Raji (cell line): ENCODE measurements around the gene ZNF398.

Experiments
- POLR2A ChIP-seq: IDR thresholded peaks from 2 replicates; pipeline ENCODE4 v1.6.1; 2011; ENCODE audit warnings: low read depth, low read length, control low read depth; ENCODE audit not compliant: insufficient read depth

Gene ZNF398, protein sequence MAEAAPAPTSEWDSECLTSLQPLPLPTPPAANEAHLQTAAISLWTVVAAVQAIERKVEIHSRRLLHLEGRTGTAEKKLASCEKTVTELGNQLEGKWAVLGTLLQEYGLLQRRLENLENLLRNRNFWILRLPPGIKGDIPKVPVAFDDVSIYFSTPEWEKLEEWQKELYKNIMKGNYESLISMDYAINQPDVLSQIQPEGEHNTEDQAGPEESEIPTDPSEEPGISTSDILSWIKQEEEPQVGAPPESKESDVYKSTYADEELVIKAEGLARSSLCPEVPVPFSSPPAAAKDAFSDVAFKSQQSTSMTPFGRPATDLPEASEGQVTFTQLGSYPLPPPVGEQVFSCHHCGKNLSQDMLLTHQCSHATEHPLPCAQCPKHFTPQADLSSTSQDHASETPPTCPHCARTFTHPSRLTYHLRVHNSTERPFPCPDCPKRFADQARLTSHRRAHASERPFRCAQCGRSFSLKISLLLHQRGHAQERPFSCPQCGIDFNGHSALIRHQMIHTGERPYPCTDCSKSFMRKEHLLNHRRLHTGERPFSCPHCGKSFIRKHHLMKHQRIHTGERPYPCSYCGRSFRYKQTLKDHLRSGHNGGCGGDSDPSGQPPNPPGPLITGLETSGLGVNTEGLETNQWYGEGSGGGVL

DNA sequence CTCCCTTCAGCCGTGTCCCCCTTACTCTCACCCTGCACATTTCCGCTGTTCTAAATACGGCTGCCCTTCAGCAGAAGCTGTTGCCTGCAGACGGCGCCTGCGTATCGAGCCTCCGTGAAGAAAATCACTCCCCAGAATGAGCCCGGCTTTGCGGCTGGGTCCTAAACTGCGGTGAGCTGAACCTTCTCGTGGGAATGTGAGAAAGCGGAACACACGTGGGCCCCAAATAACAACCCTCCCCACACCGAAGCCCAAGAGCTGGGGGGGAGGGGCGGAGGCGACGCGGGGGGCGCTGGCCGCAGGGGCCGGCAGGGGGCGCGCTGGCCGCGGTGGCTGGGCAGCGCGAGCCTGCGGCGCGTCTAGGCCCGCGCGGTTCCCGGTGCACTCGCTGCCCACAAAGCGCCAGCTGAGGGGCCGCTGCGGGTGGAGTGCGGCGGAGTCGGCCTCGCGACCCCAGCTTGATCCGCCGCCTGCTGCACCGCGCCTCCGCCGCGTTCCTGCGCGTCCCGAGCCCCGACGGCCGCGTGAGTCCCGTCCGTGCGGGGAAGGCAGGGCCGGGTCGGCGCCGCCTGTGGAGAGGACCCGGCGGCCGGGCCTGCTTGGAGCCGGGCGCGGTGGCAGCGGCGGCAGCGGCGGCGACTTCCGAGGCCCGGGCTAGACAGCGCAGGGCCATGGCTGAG is at the start of gene ZNF398:
Gene ZNF398 (plus strand): TSS at position 382 of the 680 bp plus-strand sequence. CDS start 290 bp downstream, at position 672.
- TF ChIP-seq POLR2A, result peak; percentile 72

DNA sequence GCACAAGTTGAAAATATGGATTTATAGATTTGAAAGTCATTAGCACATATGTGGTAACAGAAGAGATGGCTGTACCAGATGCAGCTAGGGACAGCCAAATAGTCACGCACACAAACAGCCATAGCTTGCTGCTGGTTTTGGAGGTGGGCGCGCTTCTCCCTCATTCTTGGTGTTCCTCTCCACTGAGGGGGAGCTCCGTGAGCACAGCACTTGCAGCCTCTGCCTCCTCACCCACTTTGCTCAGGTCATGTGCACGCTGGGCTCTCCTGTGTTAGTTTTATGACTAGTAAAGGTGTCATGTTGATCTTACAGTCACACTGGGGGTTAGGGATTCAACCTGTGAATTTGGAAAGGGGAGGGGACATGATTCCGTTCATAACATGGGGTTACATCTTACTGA is 48.2 kb upstream of the ZNF398 start:
- no peak for TF ChIP-seq POLR2A

DNA sequence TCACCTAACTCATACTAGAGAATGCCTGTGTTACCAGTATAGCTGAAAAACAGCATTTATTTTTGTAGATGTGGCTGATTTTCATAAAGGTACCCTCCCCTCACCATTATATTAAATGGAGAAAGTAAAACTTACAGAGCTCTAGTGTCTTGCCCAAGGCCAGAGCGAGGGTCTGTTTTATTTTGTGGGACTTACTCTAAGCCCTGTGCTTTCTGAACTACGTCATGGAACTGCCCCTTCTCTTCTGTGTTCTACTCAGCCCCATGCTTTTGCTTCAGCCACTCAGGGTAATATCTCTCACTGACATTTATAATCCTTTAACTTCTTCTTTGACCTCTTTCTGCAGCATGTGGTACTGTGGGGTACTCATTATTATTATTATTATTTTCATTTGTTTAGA is 46.4 kb upstream of the ZNF398 start:
- no peak for TF ChIP-seq POLR2A

DNA sequence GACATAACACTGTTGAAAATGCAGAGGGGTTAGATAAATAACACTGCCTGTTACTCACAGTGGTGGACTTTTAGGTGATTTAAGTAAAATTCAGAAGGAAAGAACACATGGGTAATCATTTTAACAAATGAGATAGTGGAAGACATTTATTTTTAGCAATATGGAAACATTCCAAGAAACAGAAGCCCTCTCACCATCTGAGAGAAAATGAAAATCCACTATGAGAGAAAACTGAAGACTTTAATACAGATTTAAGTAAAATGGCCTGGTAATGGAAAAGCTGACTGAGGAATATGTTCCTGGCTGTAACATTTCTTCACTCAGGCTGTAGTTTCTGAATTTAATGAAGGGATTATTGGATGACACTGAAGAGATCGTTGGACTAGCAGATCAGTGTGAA is 44.6 kb upstream of the ZNF398 start:
- no peak for TF ChIP-seq POLR2A

DNA sequence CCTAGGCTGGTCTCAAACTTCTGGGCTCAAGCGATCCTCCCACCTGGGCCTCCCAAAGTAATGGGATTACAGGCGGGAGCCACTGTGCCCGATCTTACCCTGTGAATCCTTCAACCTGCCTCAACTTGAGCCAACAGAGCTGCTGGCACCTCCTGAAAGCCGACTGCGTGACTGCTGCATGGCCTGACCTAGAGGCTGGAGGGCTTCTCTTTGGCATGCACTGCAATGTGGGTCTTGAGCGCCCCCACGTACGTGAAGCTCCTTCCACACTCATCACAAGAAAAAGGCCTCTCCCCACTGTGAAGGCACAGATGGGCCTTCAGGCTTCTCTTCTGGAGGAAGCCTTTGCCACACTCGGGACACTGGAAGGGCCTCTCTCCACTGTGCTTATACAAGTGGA is 43.8 kb upstream of the ZNF398 start:
- TF ChIP-seq POLR2A, result no peak

DNA sequence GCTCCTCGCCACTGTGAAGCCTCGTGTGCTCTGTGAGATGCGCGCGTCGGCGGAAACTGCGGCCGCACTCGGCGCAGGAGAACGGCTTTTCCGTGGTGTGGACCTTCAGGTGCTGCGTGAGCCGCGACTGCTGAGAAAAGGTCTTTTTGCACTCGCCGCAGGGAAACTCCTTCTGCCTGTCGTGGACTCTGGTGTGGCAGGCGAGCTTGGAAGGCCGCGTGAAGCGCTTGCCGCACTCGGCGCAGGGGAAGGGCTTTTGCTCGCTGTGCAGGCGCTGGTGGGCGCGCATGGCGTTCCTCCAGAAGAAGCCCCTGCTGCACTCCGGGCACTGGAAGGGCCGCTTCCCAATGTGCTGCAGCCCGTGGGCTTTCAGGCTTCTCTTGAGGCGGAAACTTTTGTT is 43.0 kb upstream of the ZNF398 start:
- no peak for TF ChIP-seq POLR2A

DNA sequence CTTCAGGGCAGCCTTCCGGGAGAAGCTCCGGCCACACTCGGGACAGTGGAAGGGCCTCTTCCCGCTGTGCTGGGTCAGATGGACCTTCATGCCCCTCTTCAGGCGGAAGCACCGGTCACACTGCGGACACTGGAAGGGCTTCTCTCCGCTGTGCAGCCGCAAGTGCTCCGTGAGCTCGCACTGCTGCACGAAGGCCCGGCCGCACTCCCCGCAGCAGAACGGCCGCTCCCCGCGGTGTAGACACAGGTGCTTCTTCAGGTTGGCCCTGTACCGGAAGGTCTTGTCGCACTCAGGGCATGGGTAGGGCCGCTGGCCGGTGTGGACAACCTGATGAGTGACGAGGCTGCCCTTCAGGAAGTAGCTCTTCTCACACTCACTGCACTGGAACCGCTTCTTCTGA is 42.5 kb upstream of the ZNF398 start:
- no peak for TF ChIP-seq POLR2A

DNA sequence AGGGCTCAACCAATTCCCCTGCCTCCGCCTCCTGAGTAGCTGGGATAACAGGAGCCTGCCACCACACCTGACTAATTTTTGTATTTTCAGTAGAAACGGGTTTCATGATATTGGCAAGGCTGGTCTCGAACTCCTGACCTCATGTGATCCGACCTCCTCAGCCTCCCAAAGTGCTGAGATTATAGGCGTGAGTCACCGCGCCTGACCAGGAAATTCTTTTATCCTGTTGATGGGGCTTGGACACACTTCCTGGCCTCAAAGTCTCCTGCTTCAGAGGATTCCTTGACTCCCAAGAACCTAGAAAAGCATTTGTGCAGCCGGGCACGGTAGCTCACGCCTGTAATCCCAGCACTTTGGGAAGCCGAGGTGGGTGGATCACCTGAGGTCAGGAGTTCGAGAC is 37.3 kb upstream of the ZNF398 start:
- TF ChIP-seq POLR2A, result no peak

DNA sequence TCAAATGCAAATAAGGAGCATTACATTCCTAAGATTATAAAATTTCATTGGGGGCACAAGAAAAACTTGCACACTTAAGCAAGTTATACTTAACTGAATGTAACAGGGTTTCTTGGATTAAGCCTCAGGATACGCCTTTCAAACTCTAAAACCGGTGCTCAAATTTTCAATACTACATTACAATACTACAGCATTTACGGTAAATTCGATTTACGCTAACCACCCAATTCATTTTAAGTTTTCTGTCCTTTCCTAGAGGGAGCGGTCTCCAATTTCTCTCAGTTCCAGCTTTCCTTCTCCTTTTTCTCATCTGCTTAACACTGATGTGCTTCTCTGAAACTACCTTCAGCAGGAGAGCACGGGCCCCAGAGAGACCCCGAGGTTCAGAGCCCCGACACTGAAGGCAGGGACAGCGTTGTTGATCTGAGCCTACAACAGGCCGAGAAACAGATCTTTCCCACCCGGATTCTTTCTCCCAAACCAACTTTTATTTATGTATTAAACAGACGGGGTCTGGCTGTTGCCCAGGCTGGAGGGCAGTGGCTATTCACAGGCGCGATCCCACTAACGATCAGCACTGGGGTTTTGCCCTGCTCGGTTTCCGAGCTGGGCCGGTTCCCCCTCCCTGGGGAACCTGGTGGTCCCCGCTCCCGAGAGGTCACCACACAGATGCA is 21.9 kb upstream of the ZNF398 start:
- no peak for TF ChIP-seq POLR2A

DNA sequence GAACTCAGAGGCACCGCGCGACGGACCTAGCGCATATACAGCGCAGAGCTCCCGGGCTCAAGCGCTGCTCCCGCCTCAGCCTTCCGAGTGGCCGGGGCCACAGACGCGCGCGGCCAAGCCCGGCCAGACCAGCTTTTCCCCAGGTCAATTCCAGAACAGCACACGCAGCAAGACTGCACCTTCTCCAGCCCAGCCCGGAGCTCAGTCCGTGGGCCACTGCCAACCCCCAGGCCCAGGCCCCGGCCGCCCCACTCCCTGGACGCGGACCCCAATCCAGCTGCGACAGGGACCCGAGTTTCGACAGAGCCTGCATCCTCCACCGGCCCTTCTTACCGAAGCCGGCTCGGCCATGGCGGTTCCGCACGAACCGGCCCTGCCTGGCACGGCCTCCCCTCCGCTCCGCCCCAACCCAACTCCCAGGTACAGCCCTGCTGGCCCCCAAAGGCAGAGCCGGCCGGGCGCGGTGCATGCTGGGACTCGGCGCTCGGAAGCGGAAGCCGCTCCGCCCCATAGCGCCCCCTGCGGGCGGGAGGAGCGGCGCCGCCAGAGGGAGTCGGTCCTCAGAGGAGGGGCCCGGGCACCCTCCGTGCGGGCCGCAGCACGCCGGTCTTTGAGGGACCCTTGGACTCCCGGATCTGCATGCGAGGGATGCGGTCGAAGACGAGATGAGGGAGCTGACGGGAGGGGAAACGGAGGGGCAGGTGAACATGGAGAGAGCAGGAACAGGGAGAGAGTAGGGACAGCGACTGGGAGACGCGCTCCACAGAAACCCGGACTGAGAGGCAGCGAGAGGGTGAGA is 21.2 kb upstream of the ZNF398 start, which contains the start of gene ZNF425:
Gene ZNF425 (minus strand): TSS at position 462 of the 799 bp plus-strand sequence. CDS start 111 bp downstream, at position 351.
- TF ChIP-seq POLR2A, result peak; percentile 94

DNA sequence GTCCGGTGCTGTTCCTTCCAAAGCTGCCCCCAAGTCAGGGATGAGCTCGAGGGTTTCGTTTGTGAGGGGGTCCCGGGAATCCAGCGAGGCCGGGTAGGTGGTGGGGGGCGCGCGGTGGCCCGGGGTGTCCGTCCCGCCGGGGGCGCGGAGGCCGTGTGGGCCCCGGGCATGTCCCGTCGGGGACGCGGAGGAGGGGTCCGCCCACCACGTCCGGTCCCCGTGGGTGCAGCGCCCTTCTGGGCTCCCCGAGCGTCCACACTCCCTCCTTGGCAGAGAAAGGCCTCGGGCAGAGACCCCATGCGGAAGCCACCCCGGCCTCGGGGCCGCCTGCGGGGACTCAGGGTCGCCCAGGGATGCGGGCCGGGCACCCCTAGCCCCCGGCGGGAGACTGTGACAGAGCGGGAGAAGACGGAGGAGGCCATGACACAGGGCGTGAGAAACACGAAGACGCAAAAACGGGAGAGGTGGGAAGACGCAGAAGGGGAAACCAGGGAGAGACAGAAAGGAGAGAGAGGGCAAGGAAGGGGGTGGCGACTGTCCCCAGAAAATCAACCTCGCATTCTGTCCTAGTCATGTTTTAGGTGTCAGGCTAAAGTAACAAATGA is 20.5 kb upstream of the ZNF398 start:
- TF ChIP-seq POLR2A, result peak; percentile 18; the same call in 1 of the 2 replicates

DNA sequence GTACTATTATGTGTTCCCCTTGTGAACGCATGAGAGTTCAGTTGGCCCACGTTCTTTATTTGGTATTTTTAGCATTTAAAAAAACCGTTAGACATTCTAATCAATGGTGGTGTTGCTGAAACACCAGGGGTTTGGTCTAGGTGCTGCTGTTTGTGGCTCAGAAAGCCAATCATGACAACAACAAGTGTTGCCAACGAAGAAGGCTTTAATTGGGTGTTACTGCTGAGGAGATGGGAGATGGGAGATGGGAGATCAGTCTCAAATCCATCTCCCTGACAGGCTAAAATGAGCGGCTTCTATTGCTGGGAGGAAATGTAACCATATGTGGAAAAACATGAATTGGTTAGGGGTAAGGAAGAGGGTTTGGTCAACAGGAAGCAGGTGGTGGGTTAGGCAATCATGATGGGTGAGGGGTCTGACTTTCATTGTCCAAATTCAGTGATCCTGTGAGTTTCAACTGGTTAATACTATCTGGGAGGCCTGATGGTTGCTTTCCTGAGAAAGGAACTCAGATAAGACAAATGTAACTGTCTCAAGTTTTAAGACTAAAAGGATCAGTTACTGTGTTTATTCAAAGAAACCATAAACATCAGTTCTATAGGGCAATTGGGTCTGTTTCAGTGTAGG is 16.6 kb upstream of the ZNF398 start:
- no peak for TF ChIP-seq POLR2A

DNA sequence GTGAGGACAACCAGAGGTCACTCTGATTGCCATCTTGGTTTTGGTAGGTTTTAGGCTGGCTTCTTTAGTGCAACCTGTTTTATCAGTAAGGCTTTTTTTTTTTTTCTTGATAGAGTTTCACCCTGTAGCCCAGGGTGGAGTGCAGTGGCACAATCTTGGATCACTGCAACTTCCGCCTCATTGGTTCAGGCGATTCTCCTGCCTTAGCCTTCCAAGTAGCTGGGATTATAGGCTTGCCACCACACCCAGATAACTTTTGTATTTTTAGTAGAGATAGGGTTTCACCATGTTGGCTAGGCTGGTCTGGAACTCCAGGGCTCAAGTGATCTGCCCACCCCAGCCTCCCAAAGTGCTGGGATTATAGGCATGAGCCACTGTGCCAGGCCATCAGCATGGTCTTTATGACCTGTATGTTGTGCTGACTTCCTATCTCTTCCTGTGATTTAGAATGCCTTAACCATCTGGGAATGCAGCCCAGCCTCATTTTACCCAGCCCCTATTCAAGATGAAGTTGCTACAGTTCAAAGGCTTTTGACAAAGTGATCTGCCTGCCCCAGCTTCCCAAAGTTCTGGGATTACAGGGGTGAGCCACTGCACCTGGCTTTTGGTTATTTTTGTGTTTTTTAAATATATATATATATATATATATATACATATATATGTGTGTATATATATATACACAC is 14.1 kb upstream of the ZNF398 start:
- TF ChIP-seq POLR2A, result no peak

DNA sequence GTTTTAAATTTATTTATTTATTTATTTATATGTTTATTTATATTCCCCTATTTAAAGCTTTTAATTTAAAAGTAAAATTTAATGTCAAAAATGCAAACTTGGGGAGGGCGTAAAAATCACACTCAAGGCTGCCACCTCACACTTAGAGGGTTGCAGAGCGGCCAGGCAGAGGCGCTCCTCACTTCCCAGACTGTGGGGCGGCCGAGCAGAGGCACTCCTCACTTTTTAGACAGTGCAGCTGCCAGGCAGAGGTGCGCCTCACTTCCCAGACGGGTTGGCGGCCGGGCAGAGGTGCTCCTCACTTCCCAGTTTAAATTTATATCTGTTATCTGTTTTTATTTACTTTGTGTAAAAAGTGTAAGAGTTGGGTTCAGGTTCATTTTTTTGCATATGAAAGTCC is 11.1 kb upstream of the ZNF398 start:
- no peak for TF ChIP-seq POLR2A

DNA sequence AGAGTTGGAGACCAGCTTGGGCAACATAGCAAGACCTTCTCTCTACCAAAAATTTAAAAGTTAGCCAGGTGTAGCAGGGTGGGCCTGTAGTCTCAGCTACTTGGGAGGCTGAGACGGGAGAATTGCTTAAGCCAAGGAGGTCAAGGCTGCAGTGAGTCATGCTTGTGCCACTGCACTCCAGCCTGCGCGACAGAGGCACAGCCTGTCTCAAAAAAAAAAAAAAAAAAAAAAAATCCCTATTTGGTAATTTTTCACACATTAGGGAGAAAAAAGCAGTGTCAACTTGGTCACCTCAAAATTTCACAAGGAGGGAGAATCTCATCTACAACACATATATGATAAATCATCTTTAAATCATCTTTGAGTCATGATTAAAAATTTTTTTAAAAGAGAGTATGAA is 6.4 kb upstream of the ZNF398 start:
- TF ChIP-seq POLR2A, result no peak
